DND-41 (cell line): ENCODE data around the gene PCP2.

ENCODE experiments used
- ATAC-seq: fragments of 200-7000 bp; cut with Tn5 transposase; 3 replicates; pipeline ENCODE4 v1.9.1; 2021; ENCODE audit warnings: low read depth; ENCODE audit not compliant: insufficient read depth
- DNase-seq: peaks from one replicate; pipeline ENCODE4 v3.0.0-alpha.2; 2020
- H2AFZ ChIP-seq: 2 replicates; pipeline ENCODE4 v1.6.0; 2012; ENCODE audit warnings: low read depth, low read length
- H3K27ac ChIP-seq: 2 replicates; pipeline ENCODE4 v1.5.1; 2012; ENCODE audit warnings: low read length, inconsistent platforms
- H3K27me3 ChIP-seq: fragments of 200-600 bp; sonication (generic); 2 replicates; pipeline ENCODE4 v1.6.0; 2012; ENCODE audit warnings: low read length, mild to moderate bottlenecking, inconsistent platforms; ENCODE audit not compliant: insufficient read depth, poor library complexity
- H3K36me3 ChIP-seq: 2 replicates; pipeline ENCODE4 v1.5.1; 2012; ENCODE audit warnings: low read length, inconsistent platforms; ENCODE audit not compliant: insufficient read depth
- H3K4me1 ChIP-seq: 2 replicates; pipeline ENCODE4 v1.5.1; 2012; ENCODE audit warnings: mild to moderate bottlenecking, low read length; ENCODE audit not compliant: insufficient read depth
- H3K4me2 ChIP-seq: 2 replicates; pipeline ENCODE4 v1.6.0; 2012; ENCODE audit warnings: mild to moderate bottlenecking, moderate library complexity, low read length, inconsistent platforms; ENCODE audit not compliant: insufficient read depth
- H3K4me3 ChIP-seq, 2 experiments: fragments of 200-600 bp in 1 of 2; shearing (Covaris generic) in 1 of 2; 2 replicates each; pipeline ENCODE4 v1.5.1; 2012 to 2016; ENCODE audit warnings: inconsistent platforms in 2 of 2, low read length in 2 of 2, mild to moderate bottlenecking in 2 of 2, low read depth in 1 of 2, moderate library complexity in 1 of 2
- H3K79me2 ChIP-seq: 2 replicates; pipeline ENCODE4 v1.6.0; 2012; ENCODE audit warnings: low read length, inconsistent platforms; ENCODE audit not compliant: insufficient read depth
- H3K9ac ChIP-seq: 2 replicates; pipeline ENCODE4 v1.6.0; 2012; ENCODE audit warnings: low read depth, mild to moderate bottlenecking, inconsistent platforms, low read length, moderate library complexity
- H3K9me3 ChIP-seq: 2 replicates; pipeline ENCODE4 v1.5.1; 2012; ENCODE audit warnings: low read length, moderate library complexity, mild to moderate bottlenecking, inconsistent platforms; ENCODE audit not compliant: insufficient read depth, severe bottlenecking
- H4K20me1 ChIP-seq: 2 replicates; pipeline ENCODE4 v1.6.0; 2012; ENCODE audit warnings: low read length; ENCODE audit not compliant: insufficient read depth
- EZH2 ChIP-seq: IDR thresholded peaks from 3 replicates; pipeline ENCODE4 v1.6.1; 2012; ENCODE audit warnings: borderline replicate concordance, low read depth, mild to moderate bottlenecking, moderate library complexity, low read length, inconsistent platforms; ENCODE audit not compliant: severe bottlenecking
- TF ChIP-seq, protein P1 (sequence below): IDR thresholded peaks from 2 replicates; pipeline ENCODE4 v1.5.1; 2012; ENCODE audit warnings: borderline replicate concordance, low read length, moderate library complexity, mild to moderate bottlenecking; ENCODE audit not compliant: poor library complexity, severe bottlenecking; ENCODE audit errors: extremely low read depth

PCP2 gene

DNA sequence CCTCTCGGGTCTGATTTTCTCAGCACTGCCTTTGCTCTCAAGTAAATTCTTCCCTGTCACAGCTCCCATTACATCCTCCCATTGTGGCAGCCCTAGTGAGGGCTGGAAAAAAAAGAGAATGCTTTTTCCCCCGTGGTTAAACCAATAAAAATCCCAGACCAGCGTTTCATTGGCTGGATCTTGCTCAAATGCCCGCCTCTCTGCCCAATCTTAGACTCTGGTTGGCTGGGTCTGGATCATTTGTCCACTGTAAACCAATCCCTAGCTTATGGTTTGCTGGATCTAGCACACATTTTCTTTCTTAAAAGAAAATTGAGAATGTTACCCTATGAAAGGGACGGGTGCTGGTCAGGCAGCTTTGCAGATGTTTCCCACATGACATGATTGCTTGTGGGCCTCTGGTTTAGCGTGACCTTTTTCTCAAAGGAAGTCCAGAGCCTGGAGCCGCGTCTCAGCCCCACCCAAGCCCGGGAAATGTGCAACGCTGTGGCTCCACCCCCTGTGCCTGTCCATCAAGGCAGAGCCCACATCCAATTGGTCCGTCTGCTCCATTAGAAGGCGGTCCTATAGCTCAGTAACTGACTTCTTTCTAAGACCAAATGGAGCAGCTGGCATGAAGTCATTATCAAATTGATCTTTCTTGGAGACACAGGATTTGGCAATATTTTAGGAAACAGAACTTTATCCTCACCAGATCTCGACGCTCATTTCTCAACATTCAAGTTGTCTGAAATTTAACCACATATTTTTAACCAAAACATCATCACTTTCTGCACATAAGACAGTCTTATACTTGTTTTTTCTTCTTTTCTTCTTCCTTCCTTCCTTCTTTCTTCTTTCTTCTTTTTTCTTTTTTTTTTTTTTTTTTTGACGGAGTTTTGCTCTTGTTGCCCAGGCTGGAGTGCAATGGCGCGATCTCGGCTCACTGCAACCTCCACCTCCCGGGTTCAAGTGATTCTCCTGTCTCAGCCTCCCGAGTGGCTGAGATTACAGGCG lies 40.8 kb upstream of the PCP2 start:
- no peak overlapping the region for H3K4me3 ChIP-seq
- no peak for TF ChIP-seq EZH2
- TF ChIP-seq, protein P1, sequence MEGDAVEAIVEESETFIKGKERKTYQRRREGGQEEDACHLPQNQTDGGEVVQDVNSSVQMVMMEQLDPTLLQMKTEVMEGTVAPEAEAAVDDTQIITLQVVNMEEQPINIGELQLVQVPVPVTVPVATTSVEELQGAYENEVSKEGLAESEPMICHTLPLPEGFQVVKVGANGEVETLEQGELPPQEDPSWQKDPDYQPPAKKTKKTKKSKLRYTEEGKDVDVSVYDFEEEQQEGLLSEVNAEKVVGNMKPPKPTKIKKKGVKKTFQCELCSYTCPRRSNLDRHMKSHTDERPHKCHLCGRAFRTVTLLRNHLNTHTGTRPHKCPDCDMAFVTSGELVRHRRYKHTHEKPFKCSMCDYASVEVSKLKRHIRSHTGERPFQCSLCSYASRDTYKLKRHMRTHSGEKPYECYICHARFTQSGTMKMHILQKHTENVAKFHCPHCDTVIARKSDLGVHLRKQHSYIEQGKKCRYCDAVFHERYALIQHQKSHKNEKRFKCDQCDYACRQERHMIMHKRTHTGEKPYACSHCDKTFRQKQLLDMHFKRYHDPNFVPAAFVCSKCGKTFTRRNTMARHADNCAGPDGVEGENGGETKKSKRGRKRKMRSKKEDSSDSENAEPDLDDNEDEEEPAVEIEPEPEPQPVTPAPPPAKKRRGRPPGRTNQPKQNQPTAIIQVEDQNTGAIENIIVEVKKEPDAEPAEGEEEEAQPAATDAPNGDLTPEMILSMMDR: no peak
- no peak overlapping the region for H3K9ac ChIP-seq
- H3K27ac ChIP-seq: no peak overlapping the region
- DNase-seq (peak; percentile 70), ATAC-seq (peak; percentile 80)
- H3K36me3 ChIP-seq: no peaks in the 10 kb centered on the region
- peaks cover 18% of the 10 kb centered on the region for H3K4me1 ChIP-seq
- no peaks in the 10 kb centered on the region for H3K27me3 ChIP-seq
- H3K4me2 ChIP-seq: no peak overlapping the region
- H3K9me3 ChIP-seq: no peaks in the 10 kb centered on the region
- no peaks in the 10 kb centered on the region for H4K20me1 ChIP-seq
- H3K79me2 ChIP-seq: no peaks in the 10 kb centered on the region
- H2AFZ ChIP-seq: no peak overlapping the region

- ATAC-seq (no peak), DNase-seq (no peak)
- H3K4me3 ChIP-seq: no peak overlapping the region
- H3K4me2 ChIP-seq: no peak overlapping the region
- H3K9ac ChIP-seq: no peak overlapping the region
- H2AFZ ChIP-seq: no peak overlapping the region
- H4K20me1 ChIP-seq: no peaks in the 10 kb centered on the region
- H3K4me1 ChIP-seq: peaks cover 14% of the 10 kb centered on the region
- H3K27ac ChIP-seq: no peak overlapping the region
- TF ChIP-seq EZH2: no peak
- TF ChIP-seq, protein P1: no peak
- H3K36me3 ChIP-seq: no peaks in the 10 kb centered on the region
- H3K79me2 ChIP-seq: no peaks in the 10 kb centered on the region
- H3K9me3 ChIP-seq: no peaks in the 10 kb centered on the region
- no peaks in the 10 kb centered on the region for H3K27me3 ChIP-seq
Measured at GRCh38 chr19:7672522-7672921, 39.0 kb upstream of the PCP2 start.

DNA sequence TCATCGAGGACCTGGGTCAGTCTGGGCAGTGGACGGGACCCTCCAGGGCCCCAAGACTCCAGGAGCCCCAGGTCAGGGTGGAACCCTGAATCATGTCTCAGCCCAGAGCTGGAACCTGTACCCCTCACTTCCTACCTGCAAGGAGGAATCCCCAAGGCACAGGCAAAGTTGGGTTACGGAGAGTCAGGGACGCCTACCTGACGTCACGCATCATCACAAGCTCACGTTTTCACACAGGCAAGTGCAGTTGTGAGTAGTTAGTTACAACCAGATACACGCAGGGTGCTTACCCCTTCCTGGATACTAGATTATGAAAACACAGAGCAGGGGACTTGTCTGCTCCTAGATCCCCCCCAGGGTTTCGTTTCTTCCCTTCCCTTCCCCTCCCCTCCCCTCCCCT lies 37.3 kb upstream of the PCP2 start:
- Histone ChIP-seq H3K79me2 (no peaks in the 10 kb centered on the region), H2AFZ (no peak overlapping the region), H3K27me3 (no peaks in the 10 kb centered on the region), H4K20me1 (no peaks in the 10 kb centered on the region), H3K4me1 (peaks cover 11% of the 10 kb centered on the region), H3K4me2 (no peak overlapping the region), H3K9me3 (no peaks in the 10 kb centered on the region), H3K9ac (no peak overlapping the region), H3K4me3 (no peak overlapping the region), H3K36me3 (no peaks in the 10 kb centered on the region), H3K27ac (no peak overlapping the region)
- TF ChIP-seq, protein P1: no peak
- TF ChIP-seq EZH2: no peak
- DNase-seq: no peak
- ATAC-seq: no peak
